ENCODE measurements around the gene LRRC49.
A peak's percentile ranks its signal among the peaks of the same experiment; 100 is the strongest.

Gene LRRC49

GRCh38 chr15:70876011-70876410 lies 16.6 kb upstream of the LRRC49 start:
- TF ChIP-seq CTCF (IDR thresholded peaks at IDR 0.05): no peak

GRCh38 chr15:70876683-70877082 lies 15.9 kb upstream of the LRRC49 start:
- TF ChIP-seq CTCF (IDR thresholded peaks at IDR 0.05): no peak

GRCh38 chr15:70879401-70879800 lies 13.2 kb upstream of the LRRC49 start:
- TF ChIP-seq CTCF (IDR thresholded peaks at IDR 0.05): no peak

- no peak for TF ChIP-seq CTCF (IDR thresholded peaks at IDR 0.05)
Measured at GRCh38 chr15:70880781-70881180, 11.8 kb upstream of the LRRC49 start.

- TF ChIP-seq CTCF (IDR thresholded peaks at IDR 0.05): no peak
Measured at GRCh38 chr15:70882361-70882760, 10.3 kb upstream of the LRRC49 start.

- TF ChIP-seq CTCF (IDR thresholded peaks at IDR 0.05): peak; percentile 73
Measured at GRCh38 chr15:70892912-70893560, 410 bp downstream of the LRRC49 start.

GRCh38 chr15:70902107-70902506 lies 9.5 kb downstream of the LRRC49 start:
- TF ChIP-seq CTCF (IDR thresholded peaks at IDR 0.05): no peak

GRCh38 chr15:70906842-70907241 lies 14.2 kb downstream of the LRRC49 start:
- no peak for TF ChIP-seq CTCF (IDR thresholded peaks at IDR 0.05)

Measured in LNCAP (cell line).